ENCODE data around the gene USP9X. TPM values are rescaled to one million over a fixed set of nuclear protein-coding genes. Genes with fewer than 3 reads are reported as not detected.

Gene USP9X
- total RNA-seq, 1 donor from 2014 or later, result 68.3 TPM

GRCh38 chrX:41095174-41095573 is 9.9 kb downstream of the USP9X start:
- Mint-ChIP-seq H3K4me3 (peak overlapping the region; percentile 2), H3K36me3 (ENCODE audit: low read depth) (peaks cover 9% of the 10 kb centered on the region), H3K9me3 (no peaks in the 10 kb centered on the region), H3K27ac (no peak overlapping the region), H3K4me1 (peaks cover 73% of the 10 kb centered on the region), H3K27me3 (no peaks in the 10 kb centered on the region)
- TF ChIP-seq, protein P1, sequence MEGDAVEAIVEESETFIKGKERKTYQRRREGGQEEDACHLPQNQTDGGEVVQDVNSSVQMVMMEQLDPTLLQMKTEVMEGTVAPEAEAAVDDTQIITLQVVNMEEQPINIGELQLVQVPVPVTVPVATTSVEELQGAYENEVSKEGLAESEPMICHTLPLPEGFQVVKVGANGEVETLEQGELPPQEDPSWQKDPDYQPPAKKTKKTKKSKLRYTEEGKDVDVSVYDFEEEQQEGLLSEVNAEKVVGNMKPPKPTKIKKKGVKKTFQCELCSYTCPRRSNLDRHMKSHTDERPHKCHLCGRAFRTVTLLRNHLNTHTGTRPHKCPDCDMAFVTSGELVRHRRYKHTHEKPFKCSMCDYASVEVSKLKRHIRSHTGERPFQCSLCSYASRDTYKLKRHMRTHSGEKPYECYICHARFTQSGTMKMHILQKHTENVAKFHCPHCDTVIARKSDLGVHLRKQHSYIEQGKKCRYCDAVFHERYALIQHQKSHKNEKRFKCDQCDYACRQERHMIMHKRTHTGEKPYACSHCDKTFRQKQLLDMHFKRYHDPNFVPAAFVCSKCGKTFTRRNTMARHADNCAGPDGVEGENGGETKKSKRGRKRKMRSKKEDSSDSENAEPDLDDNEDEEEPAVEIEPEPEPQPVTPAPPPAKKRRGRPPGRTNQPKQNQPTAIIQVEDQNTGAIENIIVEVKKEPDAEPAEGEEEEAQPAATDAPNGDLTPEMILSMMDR (IDR thresholded peaks at IDR 0.05), result no peak
- no peak for DNase-seq
- no peak for ATAC-seq (ENCODE audit: low read depth)
- CTCF ChIA-PET, result no interaction called here
- POLR2A ChIA-PET, result interaction anchor here (1.6 kb wide), 1 partner anchor 22 kb away, joined by 3 read pairs; no protein-coding TSS in a partner anchor
- intact Hi-C loops (cut with micrococcal nuclease), result no loop called here

DNA sequence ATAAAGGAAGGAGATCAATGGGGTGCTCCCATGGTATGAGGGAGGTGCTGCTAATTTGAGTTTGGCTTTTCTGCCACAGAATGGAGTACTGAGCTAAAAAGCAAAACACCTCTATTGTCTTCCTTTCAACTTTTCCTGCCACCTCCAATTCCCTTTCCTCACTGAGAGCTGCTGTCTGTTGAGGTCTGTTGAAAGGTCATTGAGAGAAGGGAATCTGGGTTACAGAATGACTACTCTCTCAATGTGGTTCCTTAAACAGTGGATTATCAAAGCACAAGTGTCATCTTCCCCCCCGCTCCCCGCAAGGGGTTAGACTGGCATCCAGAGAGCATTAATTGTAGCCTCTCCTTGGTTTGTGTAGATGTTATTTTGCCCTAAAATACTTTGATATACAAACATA is 10.7 kb downstream of the USP9X start:
- CTCF ChIA-PET, result no interaction called here
- DNase-seq (no peak), ATAC-seq (ENCODE audit: low read depth) (peak; percentile 34)
- H3K27me3 Mint-ChIP-seq, result no peaks in the 10 kb centered on the region
- intact Hi-C loops (cut with micrococcal nuclease), result no loop called here
- H3K4me1 Mint-ChIP-seq, result peaks cover 65% of the 10 kb centered on the region
- H3K36me3 Mint-ChIP-seq (ENCODE audit: low read depth), result peaks cover 9% of the 10 kb centered on the region
- POLR2A ChIA-PET, result interaction anchor here (0.5 to 1.7 kb wide), 3 partner anchors 11 to 998 kb away, joined by 3 to 10 read pairs (median 3); partner anchors contain the start of genes BCOR and USP9X
- no peaks in the 10 kb centered on the region for H3K9me3 Mint-ChIP-seq
- no peak overlapping the region for H3K4me3 Mint-ChIP-seq
- H3K27ac Mint-ChIP-seq, result peak overlapping the region; percentile 9
- TF ChIP-seq, protein P1 (IDR thresholded peaks at IDR 0.05), result no peak

- ATAC-seq (ENCODE audit: low read depth), result no peak
- Mint-ChIP-seq H3K4me3 (no peak overlapping the region), H3K27me3 (no peaks in the 10 kb centered on the region), H3K27ac (peak overlapping the region; percentile 9), H3K9me3 (no peaks in the 10 kb centered on the region), H3K36me3 (ENCODE audit: low read depth) (peaks cover 9% of the 10 kb centered on the region), H3K4me1 (peaks cover 60% of the 10 kb centered on the region)
- ChIA-PET CTCF (no interaction called here), POLR2A (interaction anchor here (0.5 to 1.7 kb wide), 4 partner anchors 11 to 999 kb away, joined by 3 to 10 read pairs (median 4); partner anchors contain the start of genes BCOR and USP9X)
- TF ChIP-seq, protein P1 (IDR thresholded peaks at IDR 0.05), result no peak
- DNase-seq, result no peak
- intact Hi-C loops (cut with micrococcal nuclease), result no loop called here
These were observed 11.2 kb downstream of the USP9X start for GRCh38 chrX:41096339-41096955.

DNA sequence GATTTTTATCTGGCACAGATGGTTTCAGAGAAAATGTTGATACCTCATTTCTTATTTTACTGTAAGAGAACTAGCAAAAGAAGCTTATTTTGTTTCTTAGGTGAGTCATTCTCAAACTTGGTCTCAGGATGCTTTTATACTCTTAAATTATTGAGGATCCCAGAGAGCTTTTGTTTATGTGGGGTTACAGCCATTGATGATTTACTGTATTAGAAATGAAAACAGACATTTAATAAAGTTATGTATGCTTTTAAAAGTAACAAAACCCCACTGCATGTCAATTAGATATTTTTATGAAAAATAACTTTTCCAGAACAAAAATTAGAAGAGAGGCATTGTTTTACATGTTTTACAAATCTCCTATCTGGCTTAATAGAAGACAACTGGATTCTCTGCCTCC is 12.1 kb downstream of the USP9X start:
- CTCF ChIA-PET, result no interaction called here
- Mint-ChIP-seq H3K9me3 (no peaks in the 10 kb centered on the region), H3K27ac (no peak overlapping the region), H3K4me1 (peaks cover 56% of the 10 kb centered on the region), H3K27me3 (no peaks in the 10 kb centered on the region), H3K36me3 (ENCODE audit: low read depth) (peaks cover 9% of the 10 kb centered on the region), H3K4me3 (no peak overlapping the region)
- intact Hi-C loops (cut with micrococcal nuclease), result no loop called here
- DNase-seq, result no peak
- POLR2A ChIA-PET, result interaction anchor here (0.6 kb wide), 1 partner anchor 48 kb away, joined by 4 read pairs; no protein-coding TSS in a partner anchor
- ATAC-seq (ENCODE audit: low read depth), result no peak
- TF ChIP-seq, protein P1 (IDR thresholded peaks at IDR 0.05), result no peak

- ChIA-PET CTCF (no interaction called here), POLR2A (interaction anchor here (1.7 kb wide), 1 partner anchor 14 kb away, joined by 10 read pairs; the partner anchor contains the start of gene USP9X)
- Mint-ChIP-seq H3K36me3 (ENCODE audit: low read depth) (peaks cover 6% of the 10 kb centered on the region), H3K9me3 (no peaks in the 10 kb centered on the region), H3K27ac (no peak overlapping the region), H3K4me1 (peaks cover 52% of the 10 kb centered on the region), H3K4me3 (no peak overlapping the region), H3K27me3 (no peaks in the 10 kb centered on the region)
- DNase-seq, result no peak
- TF ChIP-seq, protein P1 (IDR thresholded peaks at IDR 0.05), result no peak
- intact Hi-C loops (cut with micrococcal nuclease), result no loop called here
- ATAC-seq (ENCODE audit: low read depth), result no peak
These were observed 15.0 kb downstream of the USP9X start for GRCh38 chrX:41100200-41100599.

All from activated B cell treated with CpG ODN at 0.5 μM for 24 hours (primary cell).